ENCODE results near the gene STK4.

The STK4 gene

DNA sequence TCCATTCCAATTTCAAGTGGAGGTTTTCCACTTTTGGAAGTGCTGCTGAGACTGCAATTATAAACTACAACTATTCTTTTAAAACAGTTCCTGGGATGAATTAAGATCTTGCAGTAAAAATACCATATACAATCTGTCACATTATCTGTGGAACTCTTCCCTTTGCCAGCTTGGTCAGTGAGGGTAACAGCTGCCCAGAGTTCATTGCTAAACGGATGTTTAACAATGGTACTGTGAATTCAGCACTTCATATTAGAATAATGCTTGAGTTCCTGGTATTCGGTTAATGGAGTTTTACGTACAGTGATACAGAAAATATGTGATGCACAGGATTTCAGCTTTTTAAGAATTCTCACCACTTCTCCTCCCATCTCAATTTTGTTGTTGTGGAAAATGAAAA lies 83.1 kb downstream of the STK4 start:
- Mint-ChIP-seq H3K9me3 (no peaks in the 10 kb centered on the region), H3K36me3 (ENCODE audit: low read depth) (no peaks in the 10 kb centered on the region), H3K4me1 (peaks cover 11% of the 10 kb centered on the region), H3K27me3 (ENCODE audit: low read depth, poor library complexity) (no peaks in the 10 kb centered on the region), H3K27ac (peak overlapping the region; percentile 75), H3K4me3 (no peak overlapping the region)
- TF ChIP-seq, protein P1, sequence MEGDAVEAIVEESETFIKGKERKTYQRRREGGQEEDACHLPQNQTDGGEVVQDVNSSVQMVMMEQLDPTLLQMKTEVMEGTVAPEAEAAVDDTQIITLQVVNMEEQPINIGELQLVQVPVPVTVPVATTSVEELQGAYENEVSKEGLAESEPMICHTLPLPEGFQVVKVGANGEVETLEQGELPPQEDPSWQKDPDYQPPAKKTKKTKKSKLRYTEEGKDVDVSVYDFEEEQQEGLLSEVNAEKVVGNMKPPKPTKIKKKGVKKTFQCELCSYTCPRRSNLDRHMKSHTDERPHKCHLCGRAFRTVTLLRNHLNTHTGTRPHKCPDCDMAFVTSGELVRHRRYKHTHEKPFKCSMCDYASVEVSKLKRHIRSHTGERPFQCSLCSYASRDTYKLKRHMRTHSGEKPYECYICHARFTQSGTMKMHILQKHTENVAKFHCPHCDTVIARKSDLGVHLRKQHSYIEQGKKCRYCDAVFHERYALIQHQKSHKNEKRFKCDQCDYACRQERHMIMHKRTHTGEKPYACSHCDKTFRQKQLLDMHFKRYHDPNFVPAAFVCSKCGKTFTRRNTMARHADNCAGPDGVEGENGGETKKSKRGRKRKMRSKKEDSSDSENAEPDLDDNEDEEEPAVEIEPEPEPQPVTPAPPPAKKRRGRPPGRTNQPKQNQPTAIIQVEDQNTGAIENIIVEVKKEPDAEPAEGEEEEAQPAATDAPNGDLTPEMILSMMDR (IDR thresholded peaks at IDR 0.05): no peak
- no peak for DNase-seq

DNA sequence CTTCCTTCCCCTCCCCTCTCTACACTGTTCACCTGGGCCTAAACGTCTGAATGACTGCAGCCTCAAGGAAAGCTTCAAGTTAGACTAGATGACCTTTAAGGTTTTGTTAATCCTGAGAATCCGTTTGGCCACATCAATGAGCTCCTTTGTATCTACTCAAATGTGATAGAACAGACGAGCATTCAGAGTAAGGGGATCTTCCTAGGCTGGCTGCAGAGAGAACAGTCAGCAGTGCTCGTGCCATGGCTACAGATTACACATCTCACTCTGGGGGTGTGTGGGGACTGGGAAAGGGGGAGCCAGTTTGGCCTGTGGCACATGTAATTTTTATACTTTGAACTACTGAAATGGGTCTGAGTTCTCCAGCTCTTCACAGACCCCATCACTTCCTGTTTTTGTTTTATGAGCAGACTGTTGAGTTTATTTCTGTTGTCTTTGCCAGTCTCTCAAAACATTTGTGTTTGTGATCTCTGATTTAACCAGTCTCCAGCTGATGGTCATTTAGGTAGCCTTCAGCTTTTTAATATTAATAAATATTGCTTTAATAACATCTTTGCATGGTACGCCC lies 83.7 kb downstream of the STK4 start:
- Mint-ChIP-seq H3K27me3 (ENCODE audit: low read depth, poor library complexity) (no peaks in the 10 kb centered on the region), H3K36me3 (ENCODE audit: low read depth) (no peaks in the 10 kb centered on the region), H3K4me3 (no peak overlapping the region), H3K27ac (peak overlapping the region; percentile 75), H3K4me1 (peaks cover 11% of the 10 kb centered on the region), H3K9me3 (no peaks in the 10 kb centered on the region)
- TF ChIP-seq, protein P1 (IDR thresholded peaks at IDR 0.05): no peak
- DNase-seq: no peak

DNA sequence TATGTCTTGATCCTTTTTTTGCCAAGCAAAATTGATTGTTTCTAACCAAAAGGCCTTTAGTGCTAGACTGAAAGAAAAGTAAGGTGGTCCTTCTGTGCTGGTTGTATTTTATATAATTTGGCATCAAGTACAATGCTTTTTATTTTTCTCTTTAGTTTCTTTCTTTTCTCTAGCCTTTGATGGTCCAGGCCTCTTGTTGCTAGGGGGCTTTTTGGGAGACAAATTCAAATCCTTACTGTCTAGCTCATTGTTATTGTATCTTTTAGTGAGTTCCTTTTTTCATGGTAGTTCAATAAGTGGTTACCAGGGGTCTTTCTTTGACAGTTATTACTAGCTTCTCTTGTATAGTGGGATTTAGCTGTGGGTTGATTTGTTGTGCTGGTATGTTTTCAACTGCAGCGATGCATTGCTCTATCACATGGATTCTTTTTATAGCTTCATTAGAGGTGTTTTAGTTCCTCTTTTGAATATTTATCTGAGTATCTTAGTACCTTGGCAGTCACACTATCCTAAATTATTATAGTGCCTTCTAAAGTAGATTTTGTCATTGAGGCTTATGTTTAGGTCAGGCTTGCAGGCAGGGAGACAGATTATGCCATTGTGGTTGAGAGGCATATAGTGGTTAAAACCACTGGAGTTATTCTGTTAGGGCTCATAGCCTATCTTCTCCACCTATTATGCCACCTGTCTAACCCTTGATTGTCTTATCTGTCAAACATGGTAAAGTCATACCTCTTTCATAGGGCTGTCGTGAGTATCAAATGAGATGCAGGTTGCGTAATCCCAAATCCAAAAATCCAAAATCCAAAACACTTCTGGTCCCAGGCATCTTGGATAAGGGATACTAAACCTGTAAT lies 85.1 kb downstream of the STK4 start:
- H3K27ac Mint-ChIP-seq: no peak overlapping the region
- peaks cover 8% of the 10 kb centered on the region for H3K36me3 Mint-ChIP-seq (ENCODE audit: low read depth)
- no peaks in the 10 kb centered on the region for H3K9me3 Mint-ChIP-seq
- no peaks in the 10 kb centered on the region for H3K27me3 Mint-ChIP-seq (ENCODE audit: low read depth, poor library complexity)
- no peak overlapping the region for H3K4me3 Mint-ChIP-seq
- TF ChIP-seq, protein P1 (IDR thresholded peaks at IDR 0.05): no peak
- H3K4me1 Mint-ChIP-seq: peaks cover 11% of the 10 kb centered on the region
- no peak for DNase-seq

DNA sequence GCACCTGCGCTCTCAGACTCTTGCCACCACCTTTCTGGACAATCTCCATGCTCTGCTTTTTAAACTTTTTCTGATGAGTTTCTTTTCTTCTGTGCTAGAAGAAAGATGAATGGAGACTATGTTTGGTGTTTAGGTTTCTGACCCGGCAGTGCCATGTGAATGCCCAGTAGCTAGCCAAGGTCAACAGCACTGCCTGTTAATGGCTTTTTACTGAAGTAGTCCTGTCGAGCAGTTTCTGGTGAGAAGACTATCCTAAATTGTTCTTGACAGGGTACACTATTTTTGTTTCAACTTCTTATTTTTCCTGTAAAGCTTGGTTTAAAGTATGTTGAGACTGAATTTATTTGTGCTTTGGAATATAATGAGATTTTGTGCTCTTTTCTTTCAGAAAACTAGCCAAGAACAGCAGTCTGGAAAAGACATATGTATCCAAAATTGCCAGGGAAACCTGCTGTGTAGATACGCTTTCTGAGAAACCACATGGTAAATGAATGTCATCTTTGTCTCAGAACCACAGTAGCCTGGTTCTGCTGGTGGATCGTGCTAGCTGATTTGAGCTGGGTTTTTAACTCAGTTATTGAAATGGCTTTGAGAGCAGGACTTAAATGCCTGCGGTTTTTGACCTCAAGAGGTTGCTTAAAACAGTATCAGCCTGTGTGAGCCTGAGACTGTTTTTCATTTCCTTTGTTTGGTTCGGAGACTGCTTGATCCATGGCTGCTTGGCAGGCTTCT lies 86.6 kb downstream of the STK4 start:
- Mint-ChIP-seq H3K36me3 (ENCODE audit: low read depth) (peaks cover 8% of the 10 kb centered on the region), H3K27ac (no peak overlapping the region), H3K4me1 (peaks cover 11% of the 10 kb centered on the region)

DNA sequence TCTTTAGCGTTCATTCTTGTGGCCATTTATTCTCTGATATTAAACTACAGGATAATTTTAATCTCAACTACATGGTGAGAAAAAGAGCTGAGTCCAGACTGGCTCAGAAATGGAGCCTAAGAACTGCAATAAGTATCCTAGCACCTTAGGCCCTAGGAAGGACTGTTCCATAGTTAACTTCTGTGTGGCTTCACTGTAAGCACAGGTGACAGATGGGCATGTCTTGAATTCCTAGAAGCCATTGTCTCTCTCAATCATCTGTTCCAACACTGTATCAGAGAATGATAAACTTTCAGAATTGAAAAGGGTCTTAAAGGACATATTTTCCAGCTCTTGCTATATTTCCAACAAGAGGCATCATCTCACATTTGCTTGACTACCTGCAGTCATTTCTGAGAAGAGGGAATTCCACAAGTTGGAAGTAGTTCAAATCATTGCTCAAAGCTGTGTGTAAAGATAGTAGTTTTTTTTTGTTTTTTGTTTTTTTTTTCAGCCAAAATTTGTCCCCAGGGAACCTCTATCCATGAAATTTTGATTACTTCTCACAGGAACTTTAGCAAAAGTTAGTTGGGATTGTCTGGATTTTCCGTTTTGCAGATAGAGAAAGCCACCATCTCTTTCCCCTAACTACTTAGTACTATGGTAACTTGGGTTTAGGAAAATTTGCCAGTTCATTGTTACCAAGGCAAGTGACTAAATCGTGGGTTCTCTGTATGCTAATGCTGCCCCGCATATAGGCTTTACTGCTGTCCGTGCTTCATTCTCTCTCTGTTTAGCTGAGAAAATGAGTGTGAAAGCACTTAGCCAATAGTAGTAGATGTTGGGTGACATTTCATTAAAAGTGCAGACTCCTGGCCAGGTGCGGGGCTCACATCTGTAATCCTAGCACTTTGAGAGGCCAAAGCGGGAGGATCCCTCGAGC lies 87.4 kb downstream of the STK4 start:
- Mint-ChIP-seq H3K9me3 (no peaks in the 10 kb centered on the region), H3K27me3 (ENCODE audit: low read depth, poor library complexity) (no peaks in the 10 kb centered on the region), H3K36me3 (ENCODE audit: low read depth) (peaks cover 8% of the 10 kb centered on the region), H3K4me1 (peaks cover 11% of the 10 kb centered on the region), H3K4me3 (no peak overlapping the region), H3K27ac (no peak overlapping the region)
- no peak for DNase-seq
- TF ChIP-seq, protein P1 (IDR thresholded peaks at IDR 0.05): no peak

More for the DNA sequence above, 86.6 kb downstream of the STK4 start:
- no peak for DNase-seq
- no peak overlapping the region for H3K4me3 Mint-ChIP-seq
- no peaks in the 10 kb centered on the region for H3K9me3 Mint-ChIP-seq
- H3K27me3 Mint-ChIP-seq (ENCODE audit: low read depth, poor library complexity): no peaks in the 10 kb centered on the region
- TF ChIP-seq, protein P1 (IDR thresholded peaks at IDR 0.05): no peak
